ENCODE results near the gene ROR2.

The ROR2 gene

DNA sequence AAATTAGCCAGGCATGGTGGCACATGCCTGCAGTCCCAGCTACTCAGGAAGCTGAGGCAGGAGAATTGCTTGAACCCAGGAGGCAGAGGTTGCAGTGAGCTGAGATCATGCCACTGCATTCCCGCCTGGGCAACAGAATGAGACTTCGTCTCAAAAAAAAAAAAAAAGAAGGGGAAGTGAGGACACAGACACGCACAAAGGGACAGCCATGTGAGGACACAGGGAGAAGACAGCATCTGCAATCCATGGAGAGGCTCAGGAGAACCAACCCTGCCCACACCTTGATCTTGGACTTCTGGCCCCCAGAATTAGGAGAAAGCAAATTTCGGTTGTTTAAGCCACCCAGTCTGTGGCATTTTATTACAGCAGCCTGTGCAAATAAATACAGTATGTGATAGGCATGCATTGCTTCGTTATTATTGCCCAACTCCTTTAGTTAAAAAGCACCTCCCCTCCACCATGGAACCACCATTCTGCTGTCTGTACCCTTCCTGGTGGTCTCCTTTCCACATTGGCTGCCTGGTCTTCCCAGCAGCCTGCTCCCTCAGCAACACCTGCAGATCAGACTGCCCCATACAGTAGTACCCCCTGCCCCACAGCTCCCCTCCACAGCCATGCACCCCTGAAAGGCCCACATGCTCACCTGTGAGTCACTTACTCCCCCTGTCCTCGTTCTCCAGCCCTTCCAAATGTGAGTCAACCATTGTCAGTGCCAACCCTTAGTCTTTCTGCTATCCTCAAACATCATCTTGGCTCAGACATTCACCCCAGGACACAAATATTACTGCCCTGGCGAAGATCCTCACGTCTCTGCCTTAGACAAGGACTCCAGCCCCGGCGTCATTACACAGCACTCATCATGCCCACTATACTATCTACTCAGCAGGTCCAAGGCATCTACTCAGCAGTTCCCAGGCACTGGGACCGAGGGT, 128.8 kb downstream of the ROR2 start:
- Histone ChIP-seq H3K9ac (ENCODE audit: low read length) (no peak overlapping the region), H3K27ac (ENCODE audit: low read depth, low read length) (no peak overlapping the region), H3K4me2 (ENCODE audit: low read depth, low read length, poor library complexity, severe bottlenecking) (no peak overlapping the region), H3F3A (ENCODE audit: insufficient read depth) (no peaks in the 10 kb centered on the region), H3K9me3 (ENCODE audit: insufficient read depth, low read length) (no peaks in the 10 kb centered on the region), H4K20me1 (ENCODE audit: low read depth, low read length) (no peaks in the 10 kb centered on the region), H2AFZ (ENCODE audit: low read depth, low read length, severe bottlenecking) (no peak overlapping the region), H3K27me3 (ENCODE audit: low read length) (no peaks in the 10 kb centered on the region), H3K79me2 (ENCODE audit: insufficient read depth, low read length) (no peaks in the 10 kb centered on the region), H3K9me2 (replicated peaks; ENCODE audit: insufficient read depth, low read length) (no peaks in the 10 kb centered on the region), H3K36me3 (ENCODE audit: low read length) (no peaks in the 10 kb centered on the region), H3K4me3 (ENCODE audit: insufficient read depth, low read length, poor library complexity, severe bottlenecking) (no peak overlapping the region)
- TF ChIP-seq EZH2phosphoT487 (conservative IDR thresholded peaks at IDR 0.05; ENCODE audit: low read length) = no peak

DNA sequence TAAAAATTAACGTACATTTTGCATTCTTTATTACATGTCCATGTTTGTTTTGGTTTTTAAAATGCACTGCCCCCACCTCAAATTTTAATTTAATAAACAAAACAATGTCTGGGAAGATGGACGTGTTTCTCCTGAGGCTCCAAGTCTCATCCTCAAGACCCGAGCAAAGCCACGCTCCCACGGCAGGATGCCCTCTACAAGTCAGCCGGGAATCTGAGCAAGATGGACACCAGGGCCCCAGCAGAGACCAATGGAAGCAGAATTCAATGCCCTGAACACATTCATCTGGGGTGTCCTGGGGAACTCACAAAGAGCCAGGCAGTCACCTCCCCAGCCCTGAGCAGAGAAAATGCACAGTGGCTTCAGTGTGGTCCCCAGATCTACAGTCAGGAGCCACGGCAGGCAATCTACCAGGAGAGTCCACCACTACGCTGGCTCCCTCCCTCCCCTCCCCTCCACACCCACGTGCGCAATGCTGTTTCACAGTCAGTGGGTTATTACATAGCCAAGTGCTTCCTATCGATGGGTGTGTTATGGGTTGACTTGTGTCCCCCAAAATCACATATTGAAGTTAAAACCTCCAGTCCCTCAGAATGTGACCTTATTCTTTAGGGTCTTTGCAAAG, 129.8 kb downstream of the ROR2 start:
- Histone ChIP-seq H3K4me2 (ENCODE audit: low read depth, low read length, poor library complexity, severe bottlenecking) (no peak overlapping the region), H3K9me3 (ENCODE audit: insufficient read depth, low read length) (no peaks in the 10 kb centered on the region), H3K79me2 (ENCODE audit: insufficient read depth, low read length) (no peaks in the 10 kb centered on the region), H3K9ac (ENCODE audit: low read length) (no peak overlapping the region), H3K27ac (ENCODE audit: low read depth, low read length) (no peak overlapping the region), H3F3A (ENCODE audit: insufficient read depth) (no peaks in the 10 kb centered on the region), H3K27me3 (ENCODE audit: low read length) (no peaks in the 10 kb centered on the region), H3K9me2 (replicated peaks; ENCODE audit: insufficient read depth, low read length) (no peaks in the 10 kb centered on the region), H3K4me3 (ENCODE audit: insufficient read depth, low read length, poor library complexity, severe bottlenecking) (no peak overlapping the region), H4K20me1 (ENCODE audit: low read depth, low read length) (no peaks in the 10 kb centered on the region), H2AFZ (ENCODE audit: low read depth, low read length, severe bottlenecking) (no peak overlapping the region), H3K36me3 (ENCODE audit: low read length) (no peaks in the 10 kb centered on the region)
- no peak for TF ChIP-seq EZH2phosphoT487 (conservative IDR thresholded peaks at IDR 0.05; ENCODE audit: low read length)
- TF ChIP-seq, protein P1, sequence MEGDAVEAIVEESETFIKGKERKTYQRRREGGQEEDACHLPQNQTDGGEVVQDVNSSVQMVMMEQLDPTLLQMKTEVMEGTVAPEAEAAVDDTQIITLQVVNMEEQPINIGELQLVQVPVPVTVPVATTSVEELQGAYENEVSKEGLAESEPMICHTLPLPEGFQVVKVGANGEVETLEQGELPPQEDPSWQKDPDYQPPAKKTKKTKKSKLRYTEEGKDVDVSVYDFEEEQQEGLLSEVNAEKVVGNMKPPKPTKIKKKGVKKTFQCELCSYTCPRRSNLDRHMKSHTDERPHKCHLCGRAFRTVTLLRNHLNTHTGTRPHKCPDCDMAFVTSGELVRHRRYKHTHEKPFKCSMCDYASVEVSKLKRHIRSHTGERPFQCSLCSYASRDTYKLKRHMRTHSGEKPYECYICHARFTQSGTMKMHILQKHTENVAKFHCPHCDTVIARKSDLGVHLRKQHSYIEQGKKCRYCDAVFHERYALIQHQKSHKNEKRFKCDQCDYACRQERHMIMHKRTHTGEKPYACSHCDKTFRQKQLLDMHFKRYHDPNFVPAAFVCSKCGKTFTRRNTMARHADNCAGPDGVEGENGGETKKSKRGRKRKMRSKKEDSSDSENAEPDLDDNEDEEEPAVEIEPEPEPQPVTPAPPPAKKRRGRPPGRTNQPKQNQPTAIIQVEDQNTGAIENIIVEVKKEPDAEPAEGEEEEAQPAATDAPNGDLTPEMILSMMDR (IDR thresholded peaks at IDR 0.05; ENCODE audit: insufficient read depth, low read length, poor library complexity, severe bottlenecking) = no peak

DNA sequence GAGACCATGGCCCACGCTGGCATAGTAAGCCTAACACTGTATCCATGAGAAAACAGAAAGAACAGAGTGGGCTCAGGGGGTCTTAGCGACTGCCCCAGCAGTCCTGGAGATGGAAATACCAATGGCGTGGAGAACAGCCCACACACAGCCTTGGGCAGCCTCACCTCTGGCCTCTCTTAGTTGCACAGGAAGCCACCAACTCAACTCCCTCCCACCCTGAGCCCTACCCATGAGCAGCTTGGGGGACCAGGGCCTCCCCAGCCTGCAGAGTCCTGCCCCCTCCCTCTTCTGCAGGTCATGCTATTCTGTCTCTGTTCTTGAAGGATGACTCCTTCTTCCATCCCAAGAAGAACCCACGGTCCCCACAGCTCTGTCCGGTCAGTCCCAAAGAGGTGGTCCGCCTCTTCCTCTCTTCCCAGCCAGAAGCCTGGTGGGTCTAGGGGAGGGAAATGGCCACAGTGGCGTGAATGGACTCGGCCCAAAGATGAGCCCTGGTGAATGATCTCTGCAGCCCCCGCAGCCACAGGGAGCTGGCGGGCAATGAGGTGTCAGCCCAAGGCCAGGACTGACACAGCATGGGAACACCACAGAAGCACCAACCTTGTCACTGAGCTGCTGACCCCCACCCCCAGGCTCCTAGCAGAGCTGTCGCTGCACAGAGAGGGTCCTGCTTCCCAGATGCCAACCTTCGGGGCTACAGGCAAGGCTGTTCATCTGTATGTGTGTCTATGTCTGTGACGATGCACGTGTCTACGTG, 131.2 kb downstream of the ROR2 start:
- Histone ChIP-seq H3K9me3 (ENCODE audit: insufficient read depth, low read length) (no peaks in the 10 kb centered on the region), H3K36me3 (ENCODE audit: low read length) (no peaks in the 10 kb centered on the region), H3F3A (ENCODE audit: insufficient read depth) (no peaks in the 10 kb centered on the region), H3K27me3 (ENCODE audit: low read length) (no peaks in the 10 kb centered on the region), H3K79me2 (ENCODE audit: insufficient read depth, low read length) (no peaks in the 10 kb centered on the region), H2AFZ (ENCODE audit: low read depth, low read length, severe bottlenecking) (no peak overlapping the region), H4K20me1 (ENCODE audit: low read depth, low read length) (no peaks in the 10 kb centered on the region), H3K27ac (ENCODE audit: low read depth, low read length) (no peak overlapping the region), H3K9me2 (replicated peaks; ENCODE audit: insufficient read depth, low read length) (no peaks in the 10 kb centered on the region), H3K4me3 (ENCODE audit: insufficient read depth, low read length, poor library complexity, severe bottlenecking) (no peak overlapping the region), H3K4me2 (ENCODE audit: low read depth, low read length, poor library complexity, severe bottlenecking) (no peak overlapping the region), H3K9ac (ENCODE audit: low read length) (no peak overlapping the region)
- TF ChIP-seq EZH2phosphoT487 (conservative IDR thresholded peaks at IDR 0.05; ENCODE audit: low read length) = no peak
- TF ChIP-seq, protein P1 (IDR thresholded peaks at IDR 0.05; ENCODE audit: insufficient read depth, low read length, poor library complexity, severe bottlenecking) = no peak
